Right kidney (tissue), 1 donor: ENCODE data around the gene CCDC102B.
"Not testable (repeated sequence)": the region's sequence is repeated elsewhere in the genome, so short reads cannot be mapped to it uniquely, and the experiment has no call there.

Experiments
- DNase-seq: peaks from one replicate; pipeline ENCODE4 v3.0.0-alpha.2; 2016

Gene CCDC102B

GRCh38 chr18:68979737-68980136, 181.9 kb downstream of the CCDC102B start:
- DNase-seq: no peak

- DNase-seq: no peak
Measured at GRCh38 chr18:68983126-68983525, 185.2 kb downstream of the CCDC102B start.

- DNase-seq: no peak
Measured at GRCh38 chr18:68984342-68984741, 186.5 kb downstream of the CCDC102B start.

GRCh38 chr18:68985172-68985820, 187.4 kb downstream of the CCDC102B start:
- no peak for DNase-seq

GRCh38 chr18:68991286-68991685, 193.4 kb downstream of the CCDC102B start:
- no peak for DNase-seq

GRCh38 chr18:68992719-68993482, 195.0 kb downstream of the CCDC102B start:
- DNase-seq: no peak

- DNase-seq: no peak
Measured at GRCh38 chr18:68995675-68996074, 197.8 kb downstream of the CCDC102B start.

GRCh38 chr18:68997845-68998244, 200.0 kb downstream of the CCDC102B start:
- DNase-seq: no peak

- no peak for DNase-seq
Measured at GRCh38 chr18:69000366-69000765, 202.5 kb downstream of the CCDC102B start.

GRCh38 chr18:69002233-69002632, 204.4 kb downstream of the CCDC102B start:
- no peak for DNase-seq

GRCh38 chr18:69006212-69006611, 208.3 kb downstream of the CCDC102B start:
- DNase-seq: not testable (repeated sequence)

- DNase-seq: no peak
Measured at GRCh38 chr18:69008538-69008937, 210.7 kb downstream of the CCDC102B start.

GRCh38 chr18:69021211-69021805, 223.4 kb downstream of the CCDC102B start:
- DNase-seq: no peak

- DNase-seq: no peak
Measured at GRCh38 chr18:69022426-69022825, 224.5 kb downstream of the CCDC102B start.

- no peak for DNase-seq
Measured at GRCh38 chr18:69031571-69031970, 233.7 kb downstream of the CCDC102B start.

GRCh38 chr18:69032009-69032408, 234.1 kb downstream of the CCDC102B start:
- no peak for DNase-seq

GRCh38 chr18:69035756-69036155, 237.9 kb downstream of the CCDC102B start:
- no peak for DNase-seq

- DNase-seq: no peak
Measured at GRCh38 chr18:69044215-69044614, 246.3 kb downstream of the CCDC102B start.

- no peak for DNase-seq
Measured at GRCh38 chr18:69064063-69064462, 266.2 kb downstream of the CCDC102B start.

GRCh38 chr18:69067048-69067447, 269.2 kb downstream of the CCDC102B start:
- no peak for DNase-seq

- DNase-seq: no peak
Measured at GRCh38 chr18:69071680-69072079, 273.8 kb downstream of the CCDC102B start.

- DNase-seq: no peak
Measured at GRCh38 chr18:69081846-69082245, 284.0 kb downstream of the CCDC102B start.

- DNase-seq: no peak
Measured at GRCh38 chr18:69082499-69082898, 284.6 kb downstream of the CCDC102B start.

GRCh38 chr18:69085951-69086350, 288.1 kb downstream of the CCDC102B start:
- DNase-seq: no peak
